Measurements from ENCODE around the gene ZNF175.

Gene ZNF175

GRCh38 chr19:51549533-51550324 is 21.4 kb upstream of the ZNF175 start:
- no peak for DNase-seq (ENCODE audit: low read depth)

DNA sequence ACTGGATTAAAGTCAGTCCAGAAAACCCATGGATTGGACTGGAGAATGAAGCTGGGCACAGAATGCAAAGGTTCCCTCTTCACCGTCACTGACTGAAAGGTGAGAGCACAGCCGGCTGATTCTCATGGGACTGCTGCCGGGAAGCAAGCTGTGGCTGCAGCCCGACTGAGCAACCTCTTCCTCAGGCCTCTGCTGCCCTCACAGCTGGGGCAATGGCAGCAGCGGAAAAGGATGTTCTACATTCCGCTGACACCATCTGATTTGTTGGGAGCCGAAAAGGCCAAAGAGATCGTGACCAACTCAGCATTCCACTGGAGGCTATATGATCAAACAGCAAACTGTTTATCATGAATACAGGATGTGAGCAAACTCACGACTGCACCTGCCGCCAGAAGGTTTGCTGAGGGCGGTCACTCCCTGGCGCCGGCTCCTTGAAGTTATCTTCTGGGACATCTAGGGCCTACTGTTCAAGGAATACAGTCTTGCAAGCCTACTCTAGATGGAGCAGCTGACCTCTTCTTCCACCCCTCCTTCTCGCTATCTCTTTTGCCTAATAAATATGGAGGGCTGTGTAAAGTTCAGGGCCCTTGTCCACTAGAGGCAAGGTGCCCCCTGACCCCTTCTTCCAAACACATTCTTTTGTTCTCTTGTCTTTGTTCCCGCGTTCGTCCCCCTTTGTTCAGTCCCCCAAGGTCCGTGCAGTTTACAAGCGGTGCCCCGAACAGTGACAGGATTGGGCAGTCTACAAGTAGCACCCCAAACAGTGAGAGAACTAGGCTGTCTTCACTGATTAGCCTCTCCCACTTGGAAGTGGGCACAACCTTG is 20.0 kb upstream of the ZNF175 start:
- DNase-seq (ENCODE audit: low read depth) = no peak

DNA sequence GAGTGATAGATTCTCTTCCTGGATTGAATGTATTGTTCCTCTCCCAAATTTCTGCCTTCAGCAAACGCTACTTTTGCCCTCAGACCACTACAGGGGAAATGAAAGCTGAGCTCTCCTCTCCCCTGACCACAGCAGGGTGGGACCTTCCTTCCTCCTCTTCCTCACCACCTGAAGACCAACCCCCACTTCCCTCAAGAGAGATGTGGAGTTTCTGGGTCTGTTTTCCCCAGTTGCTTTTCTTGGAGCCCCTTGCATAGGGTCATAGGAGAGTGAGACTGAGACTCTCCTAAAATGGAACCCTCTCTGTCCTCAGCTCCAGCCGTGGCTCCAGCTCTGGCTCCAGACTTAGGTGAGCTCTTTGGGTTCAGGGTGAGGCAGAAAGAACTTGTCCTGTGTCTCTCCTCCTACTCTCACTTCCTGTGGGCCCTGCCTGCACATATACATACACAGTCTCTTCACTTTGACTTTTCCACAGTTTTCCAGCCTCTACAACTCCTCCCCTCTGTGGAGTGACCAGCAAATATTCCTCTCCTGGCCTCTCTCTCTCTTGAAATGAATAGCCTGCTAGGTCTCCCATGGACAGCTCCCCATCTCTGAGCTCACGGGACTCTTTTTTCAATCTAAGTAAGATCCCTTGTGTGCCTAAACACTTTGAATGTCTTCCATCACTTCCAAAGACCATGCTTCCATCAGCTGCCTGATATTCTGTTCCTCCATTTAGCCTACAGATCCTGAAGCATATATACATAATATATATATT is 19.2 kb upstream of the ZNF175 start:
- no peak for DNase-seq (ENCODE audit: low read depth)

DNA sequence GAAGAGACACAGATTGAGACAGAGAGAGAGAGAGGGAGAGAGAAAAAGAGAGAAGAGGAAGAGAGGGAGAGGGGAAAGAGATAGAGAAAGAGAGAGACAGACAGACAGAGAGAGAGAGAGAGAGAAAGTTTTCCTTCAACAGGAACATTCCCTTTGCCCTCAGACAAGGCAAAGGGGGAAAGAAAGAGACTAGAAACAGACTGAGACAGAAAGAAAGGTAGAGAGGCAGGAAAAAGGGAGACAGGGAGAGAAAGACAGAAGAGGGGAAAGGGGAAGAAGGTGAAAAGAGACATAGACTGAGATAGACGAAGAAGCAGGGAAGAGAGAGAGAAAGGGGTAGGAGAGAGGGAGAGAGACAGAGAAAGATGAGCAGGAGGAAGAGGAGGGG is 18.5 kb upstream of the ZNF175 start:
- no peak for DNase-seq (ENCODE audit: low read depth)

DNA sequence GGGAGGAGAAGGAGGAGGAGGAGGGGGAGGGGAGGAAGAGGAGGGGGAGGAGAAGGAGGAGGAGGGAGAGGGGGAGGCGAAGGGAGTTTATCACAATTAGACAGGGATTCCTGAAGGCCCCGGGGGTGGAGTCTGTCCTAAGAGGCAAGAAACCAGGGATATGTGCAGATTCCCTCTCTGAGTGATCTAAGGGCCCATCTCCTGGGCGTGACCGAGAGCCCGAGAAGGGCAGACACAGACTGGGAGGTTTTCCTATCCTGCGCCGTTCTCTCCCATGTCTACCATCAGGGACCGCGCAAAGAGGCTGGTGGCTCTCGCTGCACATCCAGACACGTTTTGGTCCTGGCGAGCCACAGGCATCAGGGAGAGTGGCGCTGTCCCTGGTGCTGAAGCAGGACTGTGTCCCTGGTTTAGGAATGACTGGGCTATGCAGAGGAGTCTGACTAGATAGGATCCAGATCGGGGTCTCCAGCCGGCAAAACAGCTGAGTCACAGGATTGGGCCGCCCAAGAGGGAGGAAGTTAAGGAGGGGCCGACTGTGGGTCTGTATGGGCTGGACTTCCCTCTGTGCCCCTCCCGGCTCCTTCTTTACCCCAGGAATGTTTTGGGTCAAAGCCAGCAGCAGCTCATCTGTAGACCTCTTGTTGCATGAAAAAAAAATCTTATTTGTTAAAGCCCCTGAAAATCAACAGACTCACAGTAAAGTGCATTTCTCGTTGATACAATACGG is 17.9 kb upstream of the ZNF175 start:
- no peak for DNase-seq (ENCODE audit: low read depth)

- no peak for DNase-seq (ENCODE audit: low read depth)
Measured at GRCh38 chr19:51559240-51559639, 11.8 kb upstream of the ZNF175 start.

- DNase-seq (ENCODE audit: low read depth) = no peak
Measured at GRCh38 chr19:51560339-51560738, 10.7 kb upstream of the ZNF175 start.

- no peak for DNase-seq (ENCODE audit: low read depth)
Measured at GRCh38 chr19:51564791-51565190, 6.3 kb upstream of the ZNF175 start.

DNA sequence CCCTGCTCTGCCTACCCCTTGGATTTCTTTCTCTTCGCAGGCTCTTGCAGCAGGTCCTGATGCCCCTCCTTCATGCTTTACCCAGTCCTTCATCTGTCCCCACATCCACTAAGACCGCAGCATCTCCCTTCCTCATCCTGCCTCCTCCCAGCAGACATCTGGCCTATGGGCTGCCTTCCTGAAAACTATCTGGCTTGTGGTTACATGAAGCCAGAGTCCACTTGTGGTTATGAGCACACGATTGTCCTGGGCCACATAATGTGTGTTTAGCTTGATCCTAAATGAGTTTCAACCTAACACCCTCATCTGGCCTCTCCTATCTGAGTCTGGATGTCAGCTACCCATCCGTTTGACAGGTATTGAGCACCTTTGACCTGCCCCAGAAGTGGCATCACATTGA is 5.5 kb upstream of the ZNF175 start:
- DNase-seq (ENCODE audit: low read depth) = no peak

DNA sequence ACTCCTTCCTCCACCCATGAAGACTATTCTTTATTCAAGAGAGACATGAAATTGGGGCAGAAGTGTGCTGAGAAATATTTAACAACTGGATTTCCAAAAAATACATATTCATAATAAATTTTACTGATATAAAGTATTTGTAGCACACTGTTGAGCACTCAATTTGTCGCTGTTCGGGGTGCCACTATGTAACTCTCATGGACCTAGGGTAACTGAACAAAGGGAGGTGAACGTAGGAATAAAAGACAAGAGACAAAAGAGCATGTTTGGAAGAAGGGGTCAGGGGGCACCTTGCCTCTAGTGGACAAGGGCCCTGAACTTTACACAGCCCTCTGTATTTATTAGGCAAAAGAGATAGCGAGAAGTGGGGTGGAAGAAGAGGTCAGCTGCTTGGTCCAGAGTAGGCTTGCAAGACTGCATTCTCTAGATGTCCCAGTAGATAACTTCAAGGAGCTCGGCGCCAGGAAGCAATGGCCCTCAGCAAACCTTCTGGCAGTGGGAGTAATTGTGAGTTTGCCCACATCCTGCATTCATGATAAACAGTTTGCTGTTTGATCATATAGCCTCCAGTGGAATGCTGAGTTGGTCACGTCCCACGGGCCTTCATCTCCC is 4.5 kb upstream of the ZNF175 start:
- no peak for DNase-seq (ENCODE audit: low read depth)

DNA sequence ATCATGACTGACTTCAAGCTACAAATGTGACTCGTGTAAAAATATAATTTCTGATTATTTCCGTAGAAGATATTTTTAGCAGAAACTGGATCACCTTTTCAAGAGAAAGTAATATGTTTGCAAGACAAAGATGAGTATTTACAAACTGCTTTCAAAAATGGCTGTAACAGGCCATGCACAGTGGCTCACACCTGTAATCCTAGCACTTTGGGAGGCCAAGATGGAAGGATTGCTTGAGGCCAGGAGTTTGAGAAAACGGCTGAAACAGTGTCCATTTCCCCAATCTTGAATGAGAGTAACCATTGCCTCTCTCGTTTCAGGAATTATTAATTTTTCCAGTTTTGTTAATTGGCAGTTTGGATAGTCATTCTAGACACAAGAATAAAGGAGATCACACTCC is 3.5 kb upstream of the ZNF175 start:
- no peak for DNase-seq (ENCODE audit: low read depth)

DNA sequence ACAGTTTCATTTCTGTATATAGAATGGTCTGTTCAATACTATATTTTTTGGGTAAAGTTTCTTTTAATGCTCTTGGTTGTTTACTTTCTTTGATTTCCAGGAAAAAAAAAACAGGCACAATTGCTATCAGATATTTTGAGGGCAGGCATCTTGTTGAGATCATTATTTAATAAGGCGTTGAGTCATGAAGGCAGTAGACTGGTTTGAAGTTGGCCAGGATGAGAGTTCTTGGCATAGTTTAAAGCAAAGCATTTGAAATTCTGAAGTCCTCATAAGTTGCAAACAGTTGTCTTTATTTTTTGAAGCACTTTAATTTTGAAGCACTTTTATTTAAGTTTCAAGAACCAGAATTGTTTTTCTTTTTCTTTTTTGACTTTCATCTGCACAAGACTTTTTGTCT is 2.6 kb upstream of the ZNF175 start:
- DNase-seq (ENCODE audit: low read depth) = no peak

- no peak for DNase-seq (ENCODE audit: low read depth)
Measured at GRCh38 chr19:51571599-51571998, 516 bp downstream of the ZNF175 start.

GRCh38 chr19:51572410-51572809 is 1.3 kb downstream of the ZNF175 start:
- no peak for DNase-seq (ENCODE audit: low read depth)

DNA sequence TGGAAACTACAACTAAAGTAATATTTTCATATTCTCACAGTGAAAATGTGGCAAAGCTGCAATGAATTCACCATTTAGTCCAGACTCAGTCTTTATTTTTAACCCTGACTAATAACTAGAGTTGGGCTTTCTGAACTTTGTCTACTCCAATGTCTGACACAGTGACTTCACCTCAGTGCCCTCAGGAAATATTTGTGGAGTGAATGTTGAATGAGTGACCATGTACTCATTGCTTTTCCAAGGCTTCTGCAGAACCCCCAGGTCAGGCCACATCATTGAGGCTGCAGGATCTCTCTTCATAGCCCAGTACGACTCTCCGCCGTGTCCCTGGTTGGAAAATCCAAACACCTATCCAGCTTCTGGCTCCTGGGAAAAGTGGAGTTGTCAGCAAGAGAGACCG is 1.8 kb downstream of the ZNF175 start:
- DNase-seq (ENCODE audit: low read depth) = peak; percentile 59

DNA sequence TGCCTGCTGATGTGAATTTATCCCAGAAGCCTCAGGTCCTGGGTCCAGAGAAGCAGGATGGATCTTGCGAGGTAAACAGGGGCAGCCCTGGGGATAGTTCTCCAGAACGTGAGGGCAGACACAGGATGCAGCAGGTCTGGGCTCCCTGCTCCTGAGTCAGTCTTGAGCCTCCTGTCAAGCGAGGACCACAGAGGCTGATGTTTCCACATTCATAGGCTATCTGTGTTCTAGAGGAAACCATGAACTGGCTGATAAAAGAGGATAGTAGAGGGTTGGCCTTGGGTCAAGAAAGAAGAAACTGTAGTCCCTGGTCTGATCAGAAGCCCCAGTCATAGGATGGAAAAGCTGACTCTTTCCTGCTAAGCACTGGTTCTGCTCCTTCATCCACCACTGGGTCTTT is 2.2 kb downstream of the ZNF175 start:
- DNase-seq (ENCODE audit: low read depth) = no peak

DNA sequence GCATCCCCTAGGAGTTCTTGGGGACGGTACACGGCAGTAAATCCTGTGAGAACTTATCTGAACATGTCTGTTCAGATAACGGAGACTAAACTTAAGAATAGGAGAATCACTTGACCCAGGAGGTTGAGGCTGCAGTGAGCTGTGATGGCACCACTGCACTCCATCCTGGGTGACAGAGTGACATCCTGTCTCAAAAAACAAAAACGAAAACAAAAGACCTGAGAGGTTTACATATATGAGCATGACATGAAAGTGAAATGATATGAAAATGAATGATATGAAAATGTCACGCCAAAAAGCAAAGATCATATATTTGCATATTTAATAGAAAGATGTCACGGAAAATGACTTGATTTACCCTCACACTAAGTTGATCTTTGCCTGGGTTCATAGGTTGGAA is 5.8 kb downstream of the ZNF175 start:
- DNase-seq (ENCODE audit: low read depth) = no peak

GRCh38 chr19:51586103-51586728 is 15.1 kb downstream of the ZNF175 start:
- DNase-seq (ENCODE audit: low read depth) = no peak

GRCh38 chr19:51586799-51587198 is 15.7 kb downstream of the ZNF175 start:
- no peak for DNase-seq (ENCODE audit: low read depth)

DNA sequence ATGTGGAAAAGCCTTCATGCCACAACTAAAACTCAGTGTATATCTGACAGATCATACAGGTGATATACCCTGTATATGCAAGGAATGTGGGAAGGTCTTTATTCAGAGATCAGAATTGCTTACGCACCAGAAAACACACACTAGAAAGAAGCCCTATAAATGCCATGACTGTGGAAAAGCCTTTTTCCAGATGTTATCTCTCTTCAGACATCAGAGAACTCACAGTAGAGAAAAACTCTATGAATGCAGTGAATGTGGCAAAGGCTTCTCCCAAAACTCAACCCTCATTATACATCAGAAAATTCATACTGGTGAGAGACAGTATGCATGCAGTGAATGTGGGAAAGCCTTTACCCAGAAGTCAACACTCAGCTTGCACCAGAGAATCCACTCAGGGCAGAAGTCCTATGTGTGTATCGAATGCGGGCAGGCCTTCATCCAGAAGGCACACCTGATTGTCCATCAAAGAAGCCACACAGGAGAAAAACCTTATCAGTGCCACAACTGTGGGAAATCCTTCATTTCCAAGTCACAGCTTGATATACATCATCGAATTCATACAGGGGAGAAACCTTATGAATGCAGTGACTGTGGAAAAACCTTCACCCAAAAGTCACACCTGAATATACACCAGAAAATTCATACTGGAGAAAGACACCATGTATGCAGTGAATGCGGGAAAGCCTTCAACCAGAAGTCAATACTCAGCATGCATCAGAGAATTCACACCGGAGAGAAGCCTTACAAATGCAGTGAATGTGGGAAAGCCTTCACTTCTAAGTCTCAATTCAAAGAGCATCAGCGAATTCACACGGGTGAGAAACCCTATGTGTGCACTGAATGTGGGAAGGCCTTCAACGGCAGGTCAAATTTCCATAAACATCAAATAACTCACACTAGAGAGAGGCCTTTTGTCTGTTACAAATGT is 16.4 kb downstream of the ZNF175 start:
- DNase-seq (ENCODE audit: low read depth) = no peak
